C4-2B (cell line): ENCODE results near the gene UBE2D4.
"Not testable (repeated sequence)": the region's sequence is repeated elsewhere in the genome, so short reads cannot be mapped to it uniquely, and the experiment has no call there.

Source experiments
- ZFX ChIP-seq: fragments of 450-650 bp; IDR thresholded peaks from 2 replicates; pipeline ENCODE4 v1.6.1; 2017
- TF ChIP-seq, protein P1 (sequence below): fragments of 450-650 bp; conservative IDR thresholded peaks from 2 replicates; pipeline ENCODE4 v1.5.1; 2017; ENCODE audit warnings: mild to moderate bottlenecking

DNA sequence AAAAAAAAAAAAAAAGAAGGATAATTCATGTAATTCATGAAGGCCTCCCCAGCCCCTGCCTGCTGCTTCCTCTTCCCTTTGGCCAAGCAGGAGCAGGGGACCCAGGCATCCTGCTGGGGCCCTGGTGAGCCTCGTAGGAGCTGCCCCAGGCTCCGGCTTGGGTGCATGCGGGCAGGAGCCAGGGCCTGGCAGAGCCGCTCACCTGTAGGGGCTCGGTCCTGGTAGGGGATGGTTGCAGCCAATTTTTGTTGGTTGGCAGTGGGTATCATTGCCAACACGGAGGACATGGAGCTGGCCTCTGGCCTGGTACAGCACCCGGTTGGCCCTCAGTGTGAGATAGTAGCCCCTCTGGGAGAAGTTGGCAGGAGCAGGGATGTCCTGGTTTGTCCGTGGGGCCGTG, 61.2 kb downstream of the UBE2D4 start:
- TF ChIP-seq, protein P1, sequence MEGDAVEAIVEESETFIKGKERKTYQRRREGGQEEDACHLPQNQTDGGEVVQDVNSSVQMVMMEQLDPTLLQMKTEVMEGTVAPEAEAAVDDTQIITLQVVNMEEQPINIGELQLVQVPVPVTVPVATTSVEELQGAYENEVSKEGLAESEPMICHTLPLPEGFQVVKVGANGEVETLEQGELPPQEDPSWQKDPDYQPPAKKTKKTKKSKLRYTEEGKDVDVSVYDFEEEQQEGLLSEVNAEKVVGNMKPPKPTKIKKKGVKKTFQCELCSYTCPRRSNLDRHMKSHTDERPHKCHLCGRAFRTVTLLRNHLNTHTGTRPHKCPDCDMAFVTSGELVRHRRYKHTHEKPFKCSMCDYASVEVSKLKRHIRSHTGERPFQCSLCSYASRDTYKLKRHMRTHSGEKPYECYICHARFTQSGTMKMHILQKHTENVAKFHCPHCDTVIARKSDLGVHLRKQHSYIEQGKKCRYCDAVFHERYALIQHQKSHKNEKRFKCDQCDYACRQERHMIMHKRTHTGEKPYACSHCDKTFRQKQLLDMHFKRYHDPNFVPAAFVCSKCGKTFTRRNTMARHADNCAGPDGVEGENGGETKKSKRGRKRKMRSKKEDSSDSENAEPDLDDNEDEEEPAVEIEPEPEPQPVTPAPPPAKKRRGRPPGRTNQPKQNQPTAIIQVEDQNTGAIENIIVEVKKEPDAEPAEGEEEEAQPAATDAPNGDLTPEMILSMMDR = not testable (repeated sequence)
- not testable (repeated sequence) for TF ChIP-seq ZFX
